Ishikawa (cell line): Measurements from ENCODE around the gene IFNL4.
"Not testable (repeated sequence)": the region's sequence is repeated elsewhere in the genome, so short reads cannot be mapped to it uniquely, and the experiment has no call there.

ENCODE experiments used
- CEBPB ChIP-seq: IDR thresholded peaks from 2 replicates; pipeline ENCODE4 v1.6.1; 2012
- CREB1 ChIP-seq: IDR thresholded peaks from 2 replicates; pipeline ENCODE4 v1.6.1; 2012; ENCODE audit warnings: low read depth
- EGR1 ChIP-seq: IDR thresholded peaks from 2 replicates; pipeline ENCODE4 v1.6.1; 2012
- EP300 ChIP-seq: IDR thresholded peaks from 2 replicates; pipeline ENCODE4 v1.6.1; 2012; ENCODE audit warnings: borderline replicate concordance
- FOXM1 ChIP-seq: IDR thresholded peaks from 2 replicates; pipeline ENCODE4 v1.6.1; 2012; ENCODE audit warnings: low read depth, borderline replicate concordance
- MAX ChIP-seq: IDR thresholded peaks from 2 replicates; pipeline ENCODE4 v1.6.1; 2012
- NFIC ChIP-seq: IDR thresholded peaks from 2 replicates; pipeline ENCODE4 v1.6.1; 2012
- RAD21 ChIP-seq: IDR thresholded peaks from 2 replicates; pipeline ENCODE4 v1.6.1; 2012; ENCODE audit warnings: low read depth
- TAF1 ChIP-seq: IDR thresholded peaks from 2 replicates; pipeline ENCODE4 v1.6.1; 2012; ENCODE audit warnings: low read depth, mild to moderate bottlenecking
- TCF12 ChIP-seq: IDR thresholded peaks from 2 replicates; pipeline ENCODE4 v1.6.1; 2012; ENCODE audit warnings: low read depth
- TEAD4 ChIP-seq: IDR thresholded peaks from 2 replicates; pipeline ENCODE4 v1.6.1; 2012
- YY1 ChIP-seq: IDR thresholded peaks from 2 replicates; pipeline ENCODE4 v1.6.1; 2012; ENCODE audit warnings: low read depth
- ZBTB7A ChIP-seq: IDR thresholded peaks from 2 replicates; pipeline ENCODE4 v1.6.1; 2012; ENCODE audit warnings: low read depth
- TF ChIP-seq, protein P1 (sequence below): IDR thresholded peaks from 2 replicates; pipeline ENCODE4 v1.6.1; 2012
- TF ChIP-seq, protein P2 (sequence below): IDR thresholded peaks from 2 replicates; pipeline ENCODE4 v1.6.1; 2012; ENCODE audit warnings: low read depth, mild to moderate bottlenecking

The IFNL4 gene

DNA sequence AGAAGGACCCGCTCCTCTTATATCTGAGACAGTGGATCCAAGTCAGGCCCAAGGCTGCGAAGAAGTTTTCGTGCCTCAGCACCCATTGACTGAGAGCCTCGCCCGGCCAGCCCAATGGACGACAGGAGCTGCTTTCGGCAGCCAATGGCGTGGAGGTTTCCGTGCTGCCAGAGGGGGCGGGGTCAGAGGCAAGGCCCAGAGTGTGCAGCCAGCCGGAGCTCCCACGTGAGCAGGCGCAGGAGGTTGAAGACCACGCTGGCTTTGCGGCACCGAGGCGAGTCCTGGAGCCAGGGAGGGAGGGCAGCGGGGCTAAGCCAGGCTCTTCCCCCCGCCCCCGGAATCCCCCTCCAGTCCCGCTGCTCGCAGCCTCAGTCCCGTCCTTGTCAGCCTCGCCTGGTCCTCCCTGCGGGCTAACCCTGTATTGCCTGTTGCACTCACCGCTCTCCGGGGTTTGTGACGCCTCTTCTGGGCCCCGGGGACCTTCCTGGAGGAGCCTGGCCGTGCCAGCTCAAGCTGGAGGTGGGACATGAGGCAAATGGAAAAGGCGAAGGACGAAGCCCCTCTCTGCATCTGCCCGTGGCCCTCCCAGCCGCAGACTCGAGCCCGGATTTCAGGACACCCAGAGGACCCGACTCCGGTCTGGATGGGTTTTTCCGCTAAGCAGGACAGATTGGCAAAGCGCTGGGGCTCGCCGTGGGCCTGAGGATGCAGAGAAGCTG lies 1.5 kb downstream of the IFNL4 start:
- TF ChIP-seq EP300 (no peak), YY1 (no peak), TCF12 (no peak), ZBTB7A (no peak), MAX (peak; percentile 89)
- TF ChIP-seq, protein P1, sequence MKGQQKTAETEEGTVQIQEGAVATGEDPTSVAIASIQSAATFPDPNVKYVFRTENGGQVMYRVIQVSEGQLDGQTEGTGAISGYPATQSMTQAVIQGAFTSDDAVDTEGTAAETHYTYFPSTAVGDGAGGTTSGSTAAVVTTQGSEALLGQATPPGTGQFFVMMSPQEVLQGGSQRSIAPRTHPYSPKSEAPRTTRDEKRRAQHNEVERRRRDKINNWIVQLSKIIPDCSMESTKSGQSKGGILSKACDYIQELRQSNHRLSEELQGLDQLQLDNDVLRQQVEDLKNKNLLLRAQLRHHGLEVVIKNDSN = peak; percentile 48; the same call in 1 of the 2 replicates

- TF ChIP-seq EGR1, EP300, MAX: not testable (repeated sequence)
Measured at GRCh38 chr19:39244410-39245100, 4.1 kb downstream of the IFNL4 start, which contains the start of gene IFNL3. IFNL3 (minus strand) TSS chr19:39245006; CDS start chr19:39244967, 39 bp downstream.

- TF ChIP-seq EP300 (no peak), TEAD4 (no peak), YY1 (no peak), RAD21 (no peak), FOXM1 (no peak), EGR1 (no peak), CREB1 (no peak), NFIC (no peak), TAF1 (no peak), CEBPB (no peak), TCF12 (no peak), MAX (no peak), ZBTB7A (no peak)
- TF ChIP-seq, protein P1 = no peak
- TF ChIP-seq, protein P2, sequence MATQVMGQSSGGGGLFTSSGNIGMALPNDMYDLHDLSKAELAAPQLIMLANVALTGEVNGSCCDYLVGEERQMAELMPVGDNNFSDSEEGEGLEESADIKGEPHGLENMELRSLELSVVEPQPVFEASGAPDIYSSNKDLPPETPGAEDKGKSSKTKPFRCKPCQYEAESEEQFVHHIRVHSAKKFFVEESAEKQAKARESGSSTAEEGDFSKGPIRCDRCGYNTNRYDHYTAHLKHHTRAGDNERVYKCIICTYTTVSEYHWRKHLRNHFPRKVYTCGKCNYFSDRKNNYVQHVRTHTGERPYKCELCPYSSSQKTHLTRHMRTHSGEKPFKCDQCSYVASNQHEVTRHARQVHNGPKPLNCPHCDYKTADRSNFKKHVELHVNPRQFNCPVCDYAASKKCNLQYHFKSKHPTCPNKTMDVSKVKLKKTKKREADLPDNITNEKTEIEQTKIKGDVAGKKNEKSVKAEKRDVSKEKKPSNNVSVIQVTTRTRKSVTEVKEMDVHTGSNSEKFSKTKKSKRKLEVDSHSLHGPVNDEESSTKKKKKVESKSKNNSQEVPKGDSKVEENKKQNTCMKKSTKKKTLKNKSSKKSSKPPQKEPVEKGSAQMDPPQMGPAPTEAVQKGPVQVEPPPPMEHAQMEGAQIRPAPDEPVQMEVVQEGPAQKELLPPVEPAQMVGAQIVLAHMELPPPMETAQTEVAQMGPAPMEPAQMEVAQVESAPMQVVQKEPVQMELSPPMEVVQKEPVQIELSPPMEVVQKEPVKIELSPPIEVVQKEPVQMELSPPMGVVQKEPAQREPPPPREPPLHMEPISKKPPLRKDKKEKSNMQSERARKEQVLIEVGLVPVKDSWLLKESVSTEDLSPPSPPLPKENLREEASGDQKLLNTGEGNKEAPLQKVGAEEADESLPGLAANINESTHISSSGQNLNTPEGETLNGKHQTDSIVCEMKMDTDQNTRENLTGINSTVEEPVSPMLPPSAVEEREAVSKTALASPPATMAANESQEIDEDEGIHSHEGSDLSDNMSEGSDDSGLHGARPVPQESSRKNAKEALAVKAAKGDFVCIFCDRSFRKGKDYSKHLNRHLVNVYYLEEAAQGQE = no peak
Measured at GRCh38 chr19:39240421-39240820, 8.2 kb downstream of the IFNL4 start.

DNA sequence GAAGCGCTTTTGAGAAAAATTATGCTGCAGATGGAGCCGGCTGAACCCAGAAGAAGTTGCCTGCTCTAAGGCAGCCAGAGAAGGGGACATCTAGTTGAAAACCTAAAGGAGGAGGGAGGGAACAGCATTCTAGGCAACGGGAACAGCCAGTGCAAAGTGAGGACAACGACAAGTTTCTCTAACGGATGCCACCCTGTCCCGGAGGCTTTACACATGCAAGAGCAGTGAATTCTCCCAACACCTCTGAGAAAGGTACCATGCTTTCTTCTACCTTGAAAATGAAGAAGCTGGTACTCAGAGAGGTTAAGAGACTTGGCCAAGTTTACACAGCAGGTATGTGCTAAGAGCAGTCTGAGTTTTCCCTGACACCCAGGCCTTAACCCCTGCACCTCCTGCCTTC lies 9.7 kb downstream of the IFNL4 start:
- TF ChIP-seq YY1 (no peak), RAD21 (no peak), CREB1 (no peak), CEBPB (no peak), FOXM1 (no peak)
- TF ChIP-seq, protein P1 = no peak

- TF ChIP-seq YY1 (no peak), EGR1 (no peak), NFIC (no peak)
Measured at GRCh38 chr19:39238209-39238608, 10.4 kb downstream of the IFNL4 start.

DNA sequence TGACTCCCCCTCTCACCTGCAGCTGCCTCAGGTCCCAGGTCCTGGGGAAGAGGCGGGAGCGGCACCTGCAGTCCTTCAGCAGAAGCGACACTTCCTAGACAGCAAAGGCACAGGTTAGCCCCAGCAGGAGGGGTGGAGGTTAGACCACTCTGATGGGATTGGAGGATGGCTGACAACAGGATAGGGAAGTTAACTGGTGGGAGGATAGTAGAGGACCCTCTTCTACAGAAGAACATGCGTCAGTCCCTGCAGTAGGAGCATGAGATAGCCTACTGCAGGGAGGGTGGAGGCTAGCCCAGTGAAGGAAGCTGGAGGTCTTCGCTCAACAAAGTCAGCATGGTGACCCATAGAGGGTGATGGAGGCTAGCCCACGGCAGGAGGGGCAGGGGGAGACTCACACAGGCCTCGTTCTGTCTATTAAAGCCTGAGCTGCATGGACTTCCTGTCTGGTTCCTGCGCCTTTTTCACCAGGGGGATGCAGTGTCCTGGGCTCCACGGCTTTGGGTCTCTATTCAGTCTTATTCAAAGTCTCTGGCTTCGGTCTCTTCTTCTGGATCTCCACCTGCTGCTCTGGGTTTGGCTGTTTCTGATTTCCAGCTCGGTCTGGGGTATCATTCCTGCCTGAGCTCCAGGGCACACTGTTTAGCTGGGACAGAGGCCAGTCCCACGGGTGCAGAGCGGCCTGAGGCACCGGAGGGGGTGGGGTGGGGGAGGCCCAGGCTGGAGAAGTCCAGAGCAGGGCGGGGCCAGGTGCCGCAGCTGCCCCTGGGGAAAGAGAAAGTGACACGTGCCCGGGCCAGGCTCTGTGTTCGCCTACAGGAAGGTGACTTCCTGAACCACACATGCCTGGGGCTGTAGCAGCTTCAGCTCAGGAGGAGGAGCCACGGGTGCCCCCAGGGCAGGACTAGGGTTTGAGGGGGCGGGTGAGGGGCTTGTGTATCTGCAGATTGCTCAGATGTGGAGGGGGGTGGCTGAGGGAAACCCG lies 11.2 kb downstream of the IFNL4 start:
- no peak for TF ChIP-seq TAF1
- TF ChIP-seq CREB1 = no peak
- peak; percentile 65 for TF ChIP-seq MAX
- TF ChIP-seq, protein P1 = peak; percentile 72
